Urinary bladder (tissue), 4 donors: ENCODE results near the gene ERBB2. TPM values are rescaled to one million over a fixed set of nuclear protein-coding genes. Genes with fewer than 3 reads are reported as not detected.

Source experiments
- DNase-seq: peaks from one replicate; pipeline ENCODE4 v3.0.0-alpha.2; 2015; ENCODE audit errors: extremely low spot score
- H3K27ac ChIP-seq: one replicate; pipeline ENCODE4 v1.5.1; 2013; ENCODE audit warnings: low read depth, mild to moderate bottlenecking, moderate library complexity
- H3K36me3 ChIP-seq: one replicate; pipeline ENCODE4 v1.6.1; 2013; ENCODE audit warnings: mild to moderate bottlenecking, moderate library complexity; ENCODE audit not compliant: insufficient read depth
- H3K4me1 ChIP-seq: one replicate; pipeline ENCODE4 v1.6.1; 2013; ENCODE audit warnings: mild to moderate bottlenecking, moderate library complexity; ENCODE audit not compliant: insufficient read depth
- H3K4me3 ChIP-seq: one replicate; pipeline ENCODE4 v1.5.1; 2013; ENCODE audit warnings: low read depth, low read length
- WGBS: extraction: QIAGEN DNeasy Blood & Tissue Kit; methylation state at CpG from one replicate; pipeline ENCODE4 v1.1.7; 2013; 5-methylcytosine and 5-hydroxymethylcytosine counted together
- polyA plus RNA-seq: library from polyadenylated mRNA; stranded (reverse); fragments of 200-250 nt; gene quantifications from one replicate; pipeline ENCODE4 v1.2.3, GENCODE V29; 2013
- total RNA-seq: library from RNA; depleted of rRNA; stranded (reverse); fragments of >200 nt; gene quantifications from one replicate; pipeline ENCODE4 v1.2.3, GENCODE V29; 2014
- donor health status: healthy with polysubstance abuse.
- donor health status: healthy.

ERBB2 gene
- total RNA-seq (60.5 TPM), polyA plus RNA-seq (38.3 TPM)

- DNase-seq: peak; percentile 75
- peak within 1 kb of the TSS; percentile 88 for H3K4me3 ChIP-seq
- no peaks in the 10 kb centered on the region for H3K36me3 ChIP-seq
- 1% methylated on average over 20 of the region's 20 CpGs for WGBS
- peak within 1 kb of the TSS; percentile 95 for H3K27ac ChIP-seq
- no peaks in the 10 kb centered on the region for H3K4me1 ChIP-seq
These were observed at the start of gene ERBB2 for GRCh38 chr17:39699818-39700147. Gene ERBB2, plus strand, starts transcription at chr17:39700064. Its CDS starts 175 bp downstream, at chr17:39700239.

GRCh38 chr17:39650121-39650579, 49.7 kb upstream of the ERBB2 start:
- no peaks in the 10 kb centered on the region for H3K36me3 ChIP-seq
- no peak overlapping the region for H3K4me3 ChIP-seq
- 86% methylated on average over 11 of the region's 11 CpGs for WGBS
- H3K27ac ChIP-seq: no peak overlapping the region
- H3K4me1 ChIP-seq: no peaks in the 10 kb centered on the region
- DNase-seq: no peak

- no peaks in the 10 kb centered on the region for H3K36me3 ChIP-seq
- H3K27ac ChIP-seq: no peak overlapping the region
- 54% methylated on average over 8 of the region's 8 CpGs for WGBS
- DNase-seq: no peak
- H3K4me3 ChIP-seq: no peak overlapping the region
- no peaks in the 10 kb centered on the region for H3K4me1 ChIP-seq
These were observed 47.8 kb upstream of the ERBB2 start for GRCh38 chr17:39651923-39652586.

- no peaks in the 10 kb centered on the region for H3K36me3 ChIP-seq
- H3K27ac ChIP-seq: no peak overlapping the region
- no peak for DNase-seq
- H3K4me1 ChIP-seq: no peaks in the 10 kb centered on the region
- H3K4me3 ChIP-seq: no peak overlapping the region
- 52% methylated on average over 7 of the region's 7 CpGs for WGBS
These were observed 47.1 kb upstream of the ERBB2 start for GRCh38 chr17:39652587-39653315.

- Histone ChIP-seq H3K36me3 (no peaks in the 10 kb centered on the region), H3K4me3 (no peak overlapping the region), H3K27ac (no peak overlapping the region), H3K4me1 (no peaks in the 10 kb centered on the region)
- no peak for DNase-seq
- WGBS: 80% methylated on average over 12 of the region's 12 CpGs
These were observed 46.6 kb upstream of the ERBB2 start for GRCh38 chr17:39653316-39653661.

- Histone ChIP-seq H3K4me3 (no peak overlapping the region), H3K36me3 (peaks cover 3% of the 10 kb centered on the region), H3K27ac (no peak overlapping the region), H3K4me1 (no peaks in the 10 kb centered on the region)
- no peak for DNase-seq
- WGBS: 73% methylated on average over 14 of the region's 14 CpGs
These were observed 46.1 kb upstream of the ERBB2 start for GRCh38 chr17:39653662-39654331.

GRCh38 chr17:39655105-39655504, 44.8 kb upstream of the ERBB2 start:
- DNase-seq: no peak
- no peaks in the 10 kb centered on the region for H3K4me1 ChIP-seq
- 86% methylated on average over 2 of the region's 2 CpGs for WGBS
- no peak overlapping the region for H3K4me3 ChIP-seq
- H3K27ac ChIP-seq: no peak overlapping the region
- H3K36me3 ChIP-seq: peaks cover 3% of the 10 kb centered on the region

GRCh38 chr17:39658346-39658745, 41.5 kb upstream of the ERBB2 start:
- Histone ChIP-seq H3K36me3 (peaks cover 3% of the 10 kb centered on the region), H3K4me1 (no peaks in the 10 kb centered on the region), H3K4me3 (no peak overlapping the region), H3K27ac (no peak overlapping the region)
- WGBS: 94% methylated on average over 11 of the region's 11 CpGs
- DNase-seq: no peak

- no peak overlapping the region for H3K27ac ChIP-seq
- peaks cover 3% of the 10 kb centered on the region for H3K36me3 ChIP-seq
- H3K4me3 ChIP-seq: no peak overlapping the region
- WGBS: 83% methylated on average over 3 of the region's 3 CpGs
- DNase-seq: no peak
- no peaks in the 10 kb centered on the region for H3K4me1 ChIP-seq
These were observed 41.1 kb upstream of the ERBB2 start for GRCh38 chr17:39658760-39659159.

GRCh38 chr17:39659279-39660010, 40.4 kb upstream of the ERBB2 start:
- no peaks in the 10 kb centered on the region for H3K4me1 ChIP-seq
- WGBS: 57% methylated on average over 15 of the region's 15 CpGs
- no peak for DNase-seq
- no peak overlapping the region for H3K4me3 ChIP-seq
- peak overlapping the region; percentile 59 for H3K27ac ChIP-seq
- H3K36me3 ChIP-seq: peaks cover 3% of the 10 kb centered on the region

GRCh38 chr17:39660011-39660360, 39.9 kb upstream of the ERBB2 start:
- H3K27ac ChIP-seq: peak overlapping the region; percentile 59
- 74% methylated on average over 5 of the region's 5 CpGs for WGBS
- no peak overlapping the region for H3K4me3 ChIP-seq
- no peaks in the 10 kb centered on the region for H3K4me1 ChIP-seq
- DNase-seq: no peak
- peaks cover 3% of the 10 kb centered on the region for H3K36me3 ChIP-seq

- Histone ChIP-seq H3K36me3 (peaks cover 3% of the 10 kb centered on the region), H3K4me1 (no peaks in the 10 kb centered on the region), H3K4me3 (no peak overlapping the region), H3K27ac (peak overlapping the region; percentile 59)
- DNase-seq: no peak
- WGBS: 80% methylated on average over 35 of the region's 35 CpGs
These were observed 39.2 kb upstream of the ERBB2 start for GRCh38 chr17:39660397-39661385.
